HG03558 (cell line): ENCODE results near the gene HOXB2.

Source experiments
- ATAC-seq: cut with Tn5 transposase; IDR thresholded peaks from one replicate; pipeline ENCODE4 v1.9.1; 2021; ENCODE audit warnings: moderate number of reproducible peaks; ENCODE audit not compliant: unreplicated experiment; ENCODE audit errors: extremely low read depth

The HOXB2 gene

GRCh38 chr17:48545022-48545375 lies at the start of gene HOXB2:
Gene HOXB2 (minus strand): TSS chr17:48545109. CDS start chr17:48544911, 198 bp downstream.
- ATAC-seq, result no peak

DNA sequence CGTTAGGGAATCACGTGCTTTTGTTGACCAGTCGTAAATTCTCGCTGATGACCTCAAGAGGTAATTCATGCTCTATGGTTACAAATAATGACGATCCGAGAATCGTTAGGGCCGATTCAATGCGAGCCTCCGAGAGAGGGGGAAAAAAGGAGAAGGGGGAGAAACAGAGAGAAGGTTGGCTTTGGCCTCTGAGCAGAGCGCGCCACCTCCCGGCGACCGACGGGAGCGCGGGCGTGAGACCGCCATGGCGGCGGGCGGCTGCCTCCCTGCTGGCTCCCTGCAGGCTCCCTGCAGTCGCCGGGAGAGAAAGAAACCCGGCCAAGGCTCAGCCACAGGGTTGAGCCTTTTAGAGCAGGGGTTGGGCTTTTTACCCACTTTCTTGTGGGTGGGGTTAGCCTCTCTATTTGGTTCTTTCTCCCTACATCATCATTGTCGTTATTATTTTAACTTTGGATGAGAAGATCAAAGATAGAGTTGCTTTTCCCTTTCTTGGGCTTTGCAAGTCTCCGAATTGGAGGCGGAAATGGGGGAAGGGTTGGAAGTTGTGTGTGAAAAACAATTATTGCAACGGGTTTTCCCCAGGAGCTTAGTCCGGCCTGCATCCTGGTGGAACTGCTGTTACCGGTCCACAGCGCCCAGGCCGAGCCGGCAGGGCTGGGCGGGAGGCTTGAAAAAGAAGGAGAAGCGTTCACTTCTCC lies 49.1 kb upstream of the HOXB2 start:
- no peak for ATAC-seq

GRCh38 chr17:48593126-48593829 lies 48.4 kb upstream of the HOXB2 start, which contains the start of gene HOXB5:
Gene HOXB5 (minus strand): TSS chr17:48593779. CDS start chr17:48593682, 97 bp downstream.
- ATAC-seq, result no peak

- no peak for ATAC-seq
Measured at GRCh38 chr17:48592577-48592976, 47.7 kb upstream of the HOXB2 start.

GRCh38 chr17:48592057-48592514 lies 47.2 kb upstream of the HOXB2 start:
- no peak for ATAC-seq

DNA sequence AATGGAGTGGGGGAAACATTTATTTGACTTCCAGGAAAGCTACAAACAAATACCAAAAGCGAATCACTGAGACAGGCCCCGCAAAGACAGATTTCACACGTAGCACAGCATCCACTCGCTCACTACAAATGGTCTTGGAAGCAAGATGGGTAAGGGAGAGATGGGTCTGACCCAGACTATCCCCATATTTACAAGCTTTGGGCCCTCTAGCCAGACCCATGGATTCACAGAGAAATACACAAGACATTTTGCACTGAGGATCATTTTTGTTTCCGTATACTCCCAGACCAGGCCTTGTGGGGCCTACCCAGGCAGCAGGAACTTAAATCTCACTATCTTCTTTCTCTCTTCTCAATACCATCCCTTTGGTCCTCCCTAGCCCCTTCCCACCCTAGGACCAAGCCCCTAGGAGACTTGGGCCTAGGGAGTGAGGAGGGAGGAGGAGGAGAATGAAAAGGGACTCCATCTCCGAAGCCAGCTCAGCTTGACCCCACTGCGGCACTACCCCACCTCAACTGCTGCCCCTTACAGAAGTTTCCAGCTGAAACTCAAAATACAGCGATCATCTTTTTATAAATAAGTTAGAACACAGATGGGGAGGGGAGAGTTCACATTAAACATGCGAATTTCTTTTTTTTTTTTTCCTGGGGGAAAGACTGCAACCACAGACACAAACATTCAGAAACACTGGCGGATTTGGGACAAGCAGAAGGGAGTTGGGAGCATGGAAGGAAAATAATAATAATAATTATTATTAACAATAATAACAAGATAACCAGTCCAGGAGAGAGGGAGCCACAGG lies 46.5 kb upstream of the HOXB2 start:
- ATAC-seq, result no peak

- ATAC-seq, result no peak
Measured at GRCh38 chr17:48590607-48591161, 45.8 kb upstream of the HOXB2 start.

DNA sequence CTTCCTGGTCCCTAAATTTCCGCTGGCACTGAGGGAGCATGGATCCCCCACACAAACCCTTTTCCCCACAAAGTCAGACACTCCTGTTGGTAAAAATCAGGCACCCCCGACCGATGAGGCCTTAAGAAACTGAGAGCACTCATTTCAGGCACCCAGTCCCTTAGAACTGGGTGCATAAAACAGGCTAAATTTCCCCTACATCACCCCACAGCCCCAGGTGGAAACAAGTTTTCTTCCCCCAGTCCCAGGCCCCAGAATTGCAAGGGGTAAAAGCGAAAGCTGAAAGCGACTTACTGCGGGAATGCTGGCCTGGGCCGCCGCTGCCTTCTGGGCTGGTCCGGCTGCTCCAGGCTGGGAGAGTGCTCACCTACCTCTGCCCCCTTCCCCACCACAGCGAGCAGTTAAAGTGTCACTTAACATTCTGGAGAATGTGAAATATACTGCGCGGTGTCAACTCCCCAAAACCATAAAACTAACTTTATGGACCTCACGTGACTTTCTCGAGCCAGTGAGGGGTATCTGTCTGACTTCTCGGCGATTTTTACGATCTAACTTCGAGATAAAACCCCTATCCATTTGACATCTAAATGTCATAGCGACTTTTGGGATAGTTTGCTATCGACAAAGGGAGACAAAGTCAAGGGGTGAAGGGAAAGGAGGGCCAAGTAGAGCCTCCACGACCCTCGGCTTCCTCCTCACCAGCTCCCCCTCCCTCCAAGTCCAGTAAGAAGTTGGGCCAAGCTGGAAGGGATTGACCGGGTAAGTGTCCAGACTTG lies 45.1 kb upstream of the HOXB2 start, which contains the start of gene HOXB3:
HOXB3 (minus strand) TSS at position 411 of the 776 bp plus-strand sequence. CDS start 37,767 bp downstream, outside the sequence.
- no peak for ATAC-seq

- ATAC-seq, result no peak
Measured at GRCh38 chr17:48589060-48589830, 44.3 kb upstream of the HOXB2 start.

DNA sequence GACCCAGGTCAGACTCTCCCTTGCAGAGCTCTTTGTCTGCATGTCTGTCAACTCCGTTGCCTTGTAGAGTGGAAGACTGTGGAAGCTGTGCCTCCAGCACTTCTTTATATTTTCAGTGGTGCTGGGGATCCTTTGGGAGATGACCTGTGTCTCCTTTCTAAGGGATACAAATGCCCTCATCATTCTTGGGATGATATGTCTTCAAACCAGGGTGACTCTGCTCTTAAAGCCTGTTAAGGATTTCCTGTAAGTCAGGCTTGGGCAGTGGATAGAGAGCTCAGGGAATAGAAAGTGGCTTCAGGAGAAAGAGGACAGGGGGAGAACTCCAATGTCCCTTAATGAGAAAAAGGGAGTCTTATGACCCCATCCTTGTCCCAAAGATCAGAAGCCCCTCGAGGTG lies 43.6 kb upstream of the HOXB2 start:
- ATAC-seq, result no peak

- no peak for ATAC-seq
Measured at GRCh38 chr17:48588074-48588415, 43.1 kb upstream of the HOXB2 start.

- ATAC-seq, result no peak
Measured at GRCh38 chr17:48587276-48588073, 42.6 kb upstream of the HOXB2 start.

DNA sequence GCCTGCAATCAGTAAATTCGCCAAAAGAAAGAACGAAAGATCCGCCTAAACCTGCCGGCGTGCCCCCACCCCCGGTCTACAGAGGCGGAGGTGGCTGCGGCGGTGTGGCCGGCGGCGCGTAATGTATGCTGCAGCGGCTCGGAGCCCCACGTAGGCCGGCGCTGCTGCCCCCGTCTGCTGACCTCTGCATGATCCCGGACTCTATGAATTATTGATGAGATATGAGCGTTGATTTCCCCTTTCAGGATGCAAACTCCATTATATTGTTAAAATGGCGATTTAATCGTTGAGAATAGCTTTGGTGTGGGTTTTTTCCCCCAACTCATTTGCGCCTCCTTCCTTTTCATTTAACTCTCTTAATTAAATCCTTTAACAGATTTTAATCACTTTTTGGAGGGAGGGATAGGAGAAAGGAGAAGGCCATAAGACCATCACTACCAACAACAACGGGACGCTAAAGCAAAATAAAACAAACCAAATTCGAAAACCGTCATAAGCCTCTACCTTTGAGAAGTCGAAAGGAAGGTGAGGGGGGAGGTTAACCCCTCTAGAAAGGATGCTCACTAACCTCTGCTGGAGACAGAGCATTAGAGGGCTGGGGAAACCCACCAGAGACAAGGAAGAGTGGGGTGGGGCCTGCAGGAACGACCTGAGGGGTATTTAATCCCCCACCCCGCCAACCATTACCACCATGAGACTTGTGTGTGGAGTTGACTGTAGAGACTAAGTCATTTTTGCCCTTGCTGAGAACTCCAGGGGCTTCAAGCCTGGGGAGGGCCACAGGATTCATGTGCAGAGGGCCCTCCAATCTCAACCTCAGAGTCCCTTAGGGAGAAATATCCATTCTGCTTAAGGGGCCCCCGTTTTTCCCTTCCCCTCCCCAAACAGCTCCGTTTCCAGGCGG lies 41.7 kb upstream of the HOXB2 start:
- no peak for ATAC-seq

DNA sequence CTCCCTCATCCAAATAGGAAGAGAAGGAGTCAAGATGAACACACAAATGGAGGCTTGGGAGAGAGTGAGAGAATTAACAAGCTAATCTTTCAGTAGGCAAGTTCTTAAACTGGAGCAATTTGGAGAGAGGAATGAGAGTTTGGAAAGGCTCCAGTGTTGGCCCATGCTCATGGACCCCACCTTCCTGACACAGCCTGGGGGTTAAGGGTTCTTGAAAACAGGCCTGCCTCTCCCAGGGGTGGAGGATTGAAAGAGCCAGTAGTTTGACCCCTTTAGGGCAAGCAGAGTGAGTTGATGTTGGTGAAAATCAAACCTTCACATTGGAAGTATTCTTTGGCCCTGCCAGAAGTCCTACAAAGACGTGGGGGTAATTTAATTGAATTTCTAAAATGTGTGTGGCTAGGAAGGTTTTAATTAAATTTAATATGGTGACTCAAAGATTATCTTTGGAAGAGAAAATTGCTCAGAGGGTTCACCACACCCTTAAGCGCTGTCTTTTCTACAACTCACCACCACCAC lies 39.4 kb upstream of the HOXB2 start:
- ATAC-seq, result no peak

DNA sequence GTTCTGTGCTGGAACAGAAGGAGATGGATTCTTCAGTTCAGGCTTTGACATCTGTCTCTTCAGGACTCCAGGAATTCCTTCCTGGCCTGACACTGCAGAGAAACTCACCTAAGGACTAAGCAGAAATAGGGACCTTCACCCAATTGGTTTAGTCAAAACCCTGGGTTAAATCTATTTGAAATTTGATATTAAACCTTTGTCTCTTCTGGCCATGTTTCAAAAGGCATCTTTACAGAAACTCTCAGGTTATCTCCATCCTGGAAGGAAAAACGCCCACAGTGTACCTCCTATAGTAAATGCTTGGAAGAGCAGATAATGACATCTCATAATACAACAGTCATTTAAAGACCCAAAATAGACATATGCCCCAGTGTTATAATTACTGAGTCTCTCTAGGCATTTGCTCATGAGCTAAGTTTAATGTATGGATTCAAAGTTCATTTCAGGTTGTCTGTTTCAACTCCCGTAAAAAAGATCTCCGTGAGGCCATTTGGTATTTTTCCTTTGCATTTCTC lies 38.9 kb upstream of the HOXB2 start:
- no peak for ATAC-seq

DNA sequence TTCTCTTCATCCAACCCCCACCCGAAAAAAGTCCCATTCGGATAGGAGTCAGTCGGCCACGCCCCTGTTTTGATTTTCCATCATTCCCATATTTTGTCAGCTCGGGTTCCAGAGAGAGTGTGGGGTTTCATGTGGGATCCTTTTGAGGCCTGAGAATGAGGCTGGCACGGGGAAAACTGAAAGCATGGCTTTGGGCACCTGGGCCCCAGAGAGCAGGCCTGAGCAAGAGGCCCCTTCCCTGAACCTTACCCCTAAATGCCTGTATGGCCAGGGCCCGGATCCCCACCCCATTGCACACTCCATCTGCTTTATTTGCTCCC lies 37.8 kb upstream of the HOXB2 start:
- no peak for ATAC-seq
